HT1080 (cell line): Measurements from ENCODE around the gene RUNX2. TPM values are rescaled to one million over a fixed set of nuclear protein-coding genes. Genes with fewer than 3 reads are reported as not detected.
A peak's percentile ranks its signal among the peaks of the same experiment; 100 is the strongest.

Source experiments
- DNase-seq: peaks from one replicate; pipeline ENCODE4 v3.0.0-alpha.2; 2015; ENCODE audit warnings: low read depth
- total RNA-seq: library from RNA; depleted of rRNA; stranded (reverse); fragments of >200 nt; shearing (Covaris generic); gene quantifications from 2 replicates; pipeline ENCODE4 v1.2.3, GENCODE V29; 2014

Gene RUNX2
- total RNA-seq, 1 experiment from 2014 or later = 4.1 TPM

GRCh38 chr6:45637611-45638257 lies 309.6 kb downstream of the RUNX2 start:
- DNase-seq = no peak

- no peak for DNase-seq
These were observed 312.0 kb downstream of the RUNX2 start for GRCh38 chr6:45640081-45640491.

DNA sequence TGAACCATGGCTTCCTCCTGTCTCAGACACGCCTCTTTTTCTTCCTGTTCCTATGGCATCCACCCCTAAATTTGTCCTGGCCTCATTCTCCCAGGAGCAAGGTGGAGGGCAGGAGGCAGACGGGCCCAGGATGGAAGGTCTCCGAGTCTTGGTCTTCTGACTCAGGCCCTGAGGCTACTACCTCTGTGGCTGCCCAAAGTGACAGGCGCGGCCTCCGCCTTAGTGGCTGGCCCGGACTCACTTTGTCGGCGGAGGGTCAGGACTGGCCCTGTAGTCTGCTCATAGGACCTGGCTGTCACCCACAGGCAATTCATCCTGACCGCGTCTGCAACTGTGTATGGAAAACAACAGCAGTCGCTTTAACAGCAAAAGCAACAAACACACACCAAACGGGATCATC lies 312.7 kb downstream of the RUNX2 start:
- no peak for DNase-seq

GRCh38 chr6:45642331-45643125 lies 314.4 kb downstream of the RUNX2 start:
- DNase-seq = no peak

DNA sequence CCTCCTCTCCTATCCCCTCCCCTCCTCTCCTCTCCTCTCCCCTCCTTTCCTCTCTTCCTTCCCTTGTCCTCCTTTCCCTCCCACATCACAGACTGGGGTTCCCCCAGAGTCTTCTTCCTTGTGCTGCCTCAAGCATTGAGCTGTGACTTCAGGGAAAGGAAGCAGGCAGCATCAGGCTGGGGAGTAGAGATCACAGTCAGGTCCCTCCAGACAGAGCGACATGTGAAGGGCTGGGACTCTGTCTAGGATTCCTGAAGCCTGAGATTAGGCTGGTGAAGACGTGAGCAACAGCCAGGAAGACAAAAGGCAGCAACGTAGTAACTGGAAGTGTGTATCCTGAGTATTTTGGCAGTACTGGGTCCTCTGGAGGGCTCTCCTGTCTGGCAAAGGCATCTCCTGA lies 315.0 kb downstream of the RUNX2 start:
- no peak for DNase-seq

- no peak for DNase-seq
These were observed 316.6 kb downstream of the RUNX2 start for GRCh38 chr6:45644720-45645119.

DNA sequence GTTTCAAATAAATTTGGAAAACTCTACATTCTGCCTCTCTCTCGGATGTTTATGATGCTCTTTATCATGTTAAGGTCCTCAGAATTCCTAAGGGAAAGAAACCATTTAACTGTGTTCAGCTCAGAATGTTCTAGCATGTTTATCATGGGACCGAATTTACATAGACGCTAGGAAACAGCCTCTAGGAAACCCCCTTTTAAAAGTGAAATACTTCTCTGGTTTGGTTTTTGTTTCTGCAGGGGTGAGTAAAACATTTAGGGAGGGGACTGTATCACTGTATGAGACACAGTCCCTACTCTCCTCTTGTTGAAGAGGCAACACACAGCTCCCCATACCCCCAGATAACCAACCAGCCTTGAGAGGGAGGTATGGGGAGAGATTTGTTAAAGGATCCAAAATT lies 317.2 kb downstream of the RUNX2 start:
- DNase-seq = no peak

DNA sequence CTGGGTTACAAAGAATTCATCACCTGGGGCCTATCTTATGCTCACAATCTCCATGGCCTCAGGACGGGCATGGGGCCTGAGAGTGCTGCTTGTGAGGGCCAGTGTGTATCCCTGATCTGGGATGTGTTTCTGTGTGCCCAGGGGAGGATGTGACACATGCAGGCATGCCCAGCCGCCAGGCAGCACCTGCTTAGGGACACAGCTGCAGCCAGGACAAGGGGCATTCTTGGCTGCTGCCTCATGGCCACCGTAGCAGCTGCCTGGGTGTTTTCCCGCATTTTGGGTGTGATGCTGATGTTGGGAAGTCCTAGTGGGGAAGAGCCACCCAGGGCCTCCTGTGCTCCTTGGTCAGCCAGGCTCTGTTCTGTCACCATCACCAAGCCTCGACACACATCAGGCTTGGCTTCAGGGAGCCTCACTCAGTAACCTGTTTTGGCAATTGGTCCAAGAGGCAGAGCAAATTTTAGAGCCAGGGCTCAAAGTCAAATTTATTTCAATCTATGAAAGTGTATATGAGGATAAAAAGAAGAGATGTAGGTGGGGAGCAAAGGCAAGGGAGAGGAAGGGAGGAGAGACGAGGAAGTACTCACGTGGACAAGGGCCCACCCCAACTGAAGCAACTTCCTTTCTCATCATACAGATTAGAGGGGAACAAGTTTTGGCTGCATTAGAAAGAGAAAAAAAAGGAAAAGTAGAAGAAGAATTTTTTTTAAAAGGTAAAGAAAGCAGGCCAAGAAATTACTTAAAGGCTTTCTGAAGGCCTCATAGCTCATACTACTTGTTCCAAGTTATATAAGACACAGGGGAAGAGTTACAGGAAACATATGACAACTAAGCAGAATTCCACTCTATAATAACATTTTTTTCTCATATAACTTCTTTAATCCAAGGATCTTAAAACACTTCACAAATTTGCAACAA lies 319.5 kb downstream of the RUNX2 start:
- DNase-seq = peak; percentile 66

- DNase-seq = no peak
These were observed 320.1 kb downstream of the RUNX2 start for GRCh38 chr6:45648262-45648620.

GRCh38 chr6:45650524-45651135 lies 322.5 kb downstream of the RUNX2 start:
- DNase-seq = peak; percentile 98

GRCh38 chr6:45651301-45651700 lies 323.2 kb downstream of the RUNX2 start:
- DNase-seq = no peak

DNA sequence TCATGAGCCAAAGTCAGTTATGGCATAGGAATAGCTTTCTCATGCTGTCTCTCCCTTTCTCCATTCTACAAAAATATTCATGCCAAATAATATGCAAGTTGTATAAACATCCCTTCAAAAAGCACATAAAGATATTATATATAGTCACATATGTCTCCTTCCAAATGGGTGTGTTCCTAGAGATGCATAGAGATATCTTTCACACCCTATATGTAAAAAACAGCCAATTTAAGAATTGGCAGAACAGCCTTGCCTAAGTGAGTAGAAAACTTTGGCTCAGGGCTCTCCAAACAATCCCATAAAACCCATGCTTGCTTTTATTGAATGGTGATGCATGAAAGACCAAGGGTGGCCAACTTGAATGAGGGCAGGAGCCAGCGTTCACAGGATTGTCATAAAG lies 324.3 kb downstream of the RUNX2 start:
- DNase-seq = no peak

DNA sequence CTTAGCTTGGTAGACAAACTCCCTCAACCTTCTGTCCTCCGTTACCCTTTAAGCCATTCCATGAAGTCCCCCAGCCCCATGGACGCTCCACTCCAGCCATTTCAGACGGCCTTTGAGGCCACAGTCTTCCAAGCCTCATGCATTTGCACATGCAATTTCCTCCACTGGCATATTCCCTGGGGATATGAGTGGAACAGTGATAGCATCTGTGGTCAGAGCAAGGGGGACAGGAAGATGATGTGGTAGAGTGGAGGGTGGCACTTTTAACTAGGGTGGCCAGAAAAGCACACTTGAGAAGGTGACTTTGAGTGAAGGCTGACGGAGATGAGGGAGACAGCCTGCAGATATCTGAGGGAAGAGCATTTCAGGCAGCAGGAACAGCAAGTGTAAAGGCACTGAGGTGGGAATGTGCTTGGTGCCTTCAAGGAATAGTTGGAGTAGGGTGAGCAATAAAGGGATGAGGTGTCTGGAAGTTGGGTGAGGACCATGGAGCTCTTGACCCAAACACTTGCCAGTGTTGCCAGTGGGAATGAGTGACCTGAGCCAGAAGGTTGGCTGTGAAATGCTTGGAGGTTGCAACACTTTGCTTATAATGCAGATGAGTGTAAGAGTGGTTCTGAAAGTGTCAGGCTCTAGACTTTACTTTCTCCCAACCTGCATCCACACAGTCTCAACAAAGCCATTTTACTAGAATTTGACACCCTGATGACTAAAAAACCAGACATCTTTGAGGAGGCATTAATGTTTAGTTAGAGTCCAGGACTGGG lies 325.2 kb downstream of the RUNX2 start:
- DNase-seq = no peak

GRCh38 chr6:45654673-45655072 lies 326.5 kb downstream of the RUNX2 start:
- DNase-seq = no peak

GRCh38 chr6:45655745-45656476 lies 327.8 kb downstream of the RUNX2 start:
- peak; percentile 100 for DNase-seq

GRCh38 chr6:45657226-45657625 lies 329.1 kb downstream of the RUNX2 start:
- DNase-seq = no peak

DNA sequence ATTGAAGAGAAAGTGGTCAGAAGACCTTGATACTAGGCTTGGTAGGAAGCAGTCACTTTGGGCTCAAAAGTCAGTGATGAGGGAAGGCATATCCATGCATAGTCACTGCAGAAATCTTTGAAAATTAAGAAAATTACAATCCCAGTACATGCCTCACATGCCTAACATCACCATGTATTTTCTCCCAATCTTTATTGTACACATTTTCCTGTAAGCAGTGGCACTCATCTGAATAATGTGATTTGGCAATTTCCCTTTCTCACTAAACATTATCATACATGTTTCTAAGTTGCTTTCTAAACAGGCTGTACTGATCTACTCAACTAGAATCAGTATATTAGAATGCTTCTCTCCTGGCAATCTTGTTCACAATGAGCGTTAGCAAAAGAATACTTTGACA lies 330.3 kb downstream of the RUNX2 start:
- no peak for DNase-seq

- no peak for DNase-seq
These were observed 330.8 kb downstream of the RUNX2 start for GRCh38 chr6:45658958-45659357.

- DNase-seq = peak; percentile 64
These were observed 333.5 kb downstream of the RUNX2 start for GRCh38 chr6:45661661-45662060.
